GM19099 (cell line): ENCODE results near the gene EIF3J.

Source experiments
- POLR2A ChIP-seq: IDR thresholded peaks from 3 replicates; pipeline ENCODE4 v1.6.1; 2011; ENCODE audit warnings: low read depth; ENCODE audit not compliant: insufficient read length; ENCODE audit errors: extremely low read depth

The EIF3J gene

GRCh38 chr15:44535092-44535491, 1.9 kb upstream of the EIF3J start:
- no peak for TF ChIP-seq POLR2A

GRCh38 chr15:44535523-44536301, 1.2 kb upstream of the EIF3J start:
- no peak for TF ChIP-seq POLR2A

- no peak for TF ChIP-seq POLR2A
Observed at GRCh38 chr15:44536302-44536961, 515 bp upstream of the EIF3J start.

GRCh38 chr15:44537735-44538240, 841 bp downstream of the EIF3J start:
- no peak for TF ChIP-seq POLR2A

GRCh38 chr15:44541282-44541958, 4.5 kb downstream of the EIF3J start:
- TF ChIP-seq POLR2A, result no peak

- no peak for TF ChIP-seq POLR2A
Observed at GRCh38 chr15:44542596-44542995, 5.6 kb downstream of the EIF3J start.

GRCh38 chr15:44545913-44546802, 9.2 kb downstream of the EIF3J start:
- no peak for TF ChIP-seq POLR2A

GRCh38 chr15:44550256-44550655, 13.3 kb downstream of the EIF3J start:
- no peak for TF ChIP-seq POLR2A

GRCh38 chr15:44550734-44551133, 13.8 kb downstream of the EIF3J start:
- no peak for TF ChIP-seq POLR2A

- TF ChIP-seq POLR2A, result no peak
Observed at GRCh38 chr15:44554934-44555723, 18.2 kb downstream of the EIF3J start.

GRCh38 chr15:44565387-44566154, 28.6 kb downstream of the EIF3J start:
- no peak for TF ChIP-seq POLR2A

- no peak for TF ChIP-seq POLR2A
Observed at GRCh38 chr15:44566155-44566540, 29.2 kb downstream of the EIF3J start.

- no peak for TF ChIP-seq POLR2A
Observed at GRCh38 chr15:44568338-44568737, 31.4 kb downstream of the EIF3J start.

GRCh38 chr15:44569316-44569715, 32.4 kb downstream of the EIF3J start:
- TF ChIP-seq POLR2A, result no peak

- TF ChIP-seq POLR2A, result no peak
Observed at GRCh38 chr15:44570361-44570760, 33.4 kb downstream of the EIF3J start.
